SK-N-SH (cell line): ENCODE measurements around the gene ZNF182. TPM values are rescaled to one million over a fixed set of nuclear protein-coding genes. Genes with fewer than 3 reads are reported as not detected.

Experiments
- CTCF ChIA-PET: fragments of 300-600, 350-600 bp; formaldehyde crosslinking; extraction: SDS; loops from one replicate; lab custom pipeline; 2021; lab: Yijun Ruan, JAX
- POLR2A ChIA-PET: fragments of 350-600 bp; sonication (Branson Sonifier 250); formaldehyde crosslinking; extraction: SDS; loops from one replicate; lab custom pipeline; 2020; ENCODE audit warnings: antibody characterized with exemption, inconsistent platforms; lab: Yijun Ruan, JAX
- DNase-seq: peaks from one replicate; pipeline ENCODE4 v3.0.0; 2012
- H2AFZ ChIP-seq: fragments of 200-600 bp; sonication (generic); 2 replicates; pipeline ENCODE4 v1.8.1; 2016; ENCODE audit warnings: antibody characterized with exemption, mild to moderate bottlenecking, low read depth
- H3F3A ChIP-seq: fragments of 200-600 bp; sonication (generic); replicated peaks from 2 replicates; pipeline ENCODE3; 2016; ENCODE audit warnings: antibody characterized with exemption, mild to moderate bottlenecking; ENCODE audit not compliant: insufficient read depth
- H3K27ac ChIP-seq, 2 experiments: fragments of 200-500 bp in 1 of 2; fragments of 200-600 bp in 1 of 2; sonication (Bioruptor generic) in 1 of 2; sonication (generic), shearing (Covaris generic) in 1 of 2; 2 replicates each; pipeline versions ENCODE4 v1.5.1 to v1.6.1; 2014 to 2016; ENCODE audit warnings: low read depth in 2 of 2, inconsistent platforms in 1 of 2, low read length in 1 of 2, mild to moderate bottlenecking in 1 of 2, mixed read lengths in 1 of 2
- H3K27me3 ChIP-seq: fragments of 200-600 bp; sonication (generic), shearing (Covaris generic); 2 replicates; pipeline ENCODE4 v1.6.1; 2016; ENCODE audit warnings: mixed run types; ENCODE audit not compliant: insufficient read depth
- H3K36me3 ChIP-seq, 2 experiments: fragments of 200-500 bp in 1 of 2; fragments of 200-600 bp in 1 of 2; sonication (Bioruptor generic) in 1 of 2; sonication (generic) in 1 of 2; replicated peaks in 1 of 2; 2 replicates each; pipeline versions ENCODE3 to v1.5.1; 2014 to 2016; ENCODE audit warnings: low read length in 1 of 2, mild to moderate bottlenecking in 1 of 2; ENCODE audit not compliant: insufficient read depth in 2 of 2, control insufficient read depth in 1 of 2
- H3K4me1 ChIP-seq, 2 experiments: fragments of 200-500 bp in 1 of 2; fragments of 200-600 bp in 1 of 2; sonication (Bioruptor generic) in 1 of 2; sonication (generic), shearing (Covaris generic) in 1 of 2; 2 replicates each; pipeline versions ENCODE4 v1.5.1 to v1.6.1; 2014 to 2016; ENCODE audit warnings: low read depth in 1 of 2, low read length in 1 of 2, mixed run types in 1 of 2; ENCODE audit not compliant: insufficient read depth in 2 of 2, control insufficient read depth in 1 of 2
- H3K4me2 ChIP-seq: fragments of 200-600 bp; sonication (generic), shearing (Covaris generic); 2 replicates; pipeline ENCODE4 v1.6.1; 2017; ENCODE audit warnings: mixed run types
- H3K4me3 ChIP-seq, 2 experiments: fragments of 200-500 bp in 1 of 2; fragments of 200-600 bp in 1 of 2; sonication (Bioruptor generic) in 1 of 2; sonication (generic), shearing (Covaris generic) in 1 of 2; 2 replicates each; pipeline versions ENCODE4 v1.5.1 to v1.8.1; 2014 to 2016; ENCODE audit warnings: low read depth in 2 of 2, inconsistent platforms in 1 of 2, low read length in 1 of 2, mild to moderate bottlenecking in 1 of 2, mixed read lengths in 1 of 2, moderate library complexity in 1 of 2
- H3K79me2 ChIP-seq: fragments of 200-600 bp; sonication (generic); 2 replicates; pipeline ENCODE4 v1.8.1; 2017; ENCODE audit warnings: mild to moderate bottlenecking; ENCODE audit not compliant: insufficient read depth
- H3K9ac ChIP-seq: fragments of 200-600 bp; sonication (generic); 2 replicates; pipeline ENCODE4 v1.6.1; 2017; ENCODE audit warnings: mixed run types
- H3K9me2 ChIP-seq: fragments of 200-600 bp; sonication (generic); 2 replicates; pipeline ENCODE4 v1.6.1; 2017; ENCODE audit warnings: mixed run types
- H3K9me3 ChIP-seq: fragments of 200-600 bp; sonication (generic); 2 replicates; pipeline ENCODE4 v1.6.1; 2017; ENCODE audit warnings: mixed run types, mild to moderate bottlenecking, moderate library complexity
- H4K20me1 ChIP-seq: fragments of 200-600 bp; sonication (generic); 2 replicates; pipeline ENCODE4 v1.6.1; 2017; ENCODE audit warnings: mild to moderate bottlenecking, mixed run types; ENCODE audit not compliant: insufficient read depth
- CHD2 ChIP-seq: fragments of 150-350 bp; IDR thresholded peaks from 2 replicates; pipeline ENCODE4 v1.6.1; 2018; ENCODE audit warnings: low read length; ENCODE audit not compliant: partially characterized antibody
- CTCF ChIP-seq: fragments of 200-600 bp; sonication (generic); IDR thresholded peaks from 2 replicates; pipeline ENCODE4 v1.6.1; 2017; ENCODE audit warnings: antibody characterized with exemption, mild to moderate bottlenecking, moderate library complexity
- ELF1 ChIP-seq: IDR thresholded peaks from 2 replicates; pipeline ENCODE4 v1.4.0; 2012
- EP300 ChIP-seq, 2 experiments: IDR thresholded peaks; 2 replicates each; pipeline versions ENCODE4 v1.4.0 to v1.6.1; 2012; ENCODE audit warnings: borderline replicate concordance in 1 of 2, low read depth in 1 of 2, low read length in 1 of 2
- EZH2phosphoT487 ChIP-seq: fragments of 200-600 bp; sonication (generic); IDR thresholded peaks from 2 replicates; pipeline ENCODE4 v1.6.1; 2017; ENCODE audit warnings: low read depth, mixed run types, mild to moderate bottlenecking, antibody characterized with exemption, moderate library complexity, borderline replicate concordance
- GABPA ChIP-seq: IDR thresholded peaks from 2 replicates; pipeline ENCODE4 v1.4.0; 2012; ENCODE audit warnings: low read depth, mild to moderate bottlenecking
- JUND ChIP-seq: IDR thresholded peaks from 2 replicates; pipeline ENCODE4 v1.4.0; 2012
- MXI1 ChIP-seq: IDR thresholded peaks from 2 replicates; pipeline ENCODE4 v1.6.1; 2012; ENCODE audit warnings: mild to moderate bottlenecking, low read depth, low read length, improper control_type of control experiment
- POLR2AphosphoS5 ChIP-seq: IDR thresholded peaks from 2 replicates; pipeline ENCODE4 v1.6.1; 2012; ENCODE audit warnings: low read depth, low read length
- RCOR1 ChIP-seq: fragments of 150-350 bp; IDR thresholded peaks from 2 replicates; pipeline ENCODE4 v1.6.1; 2017; ENCODE audit warnings: antibody characterized with exemption, low read length
- REST ChIP-seq: IDR thresholded peaks from 2 replicates; pipeline ENCODE4 v1.6.1; 2012; ENCODE audit warnings: mild to moderate bottlenecking, low read depth, low read length, moderate library complexity
- RXRA ChIP-seq: IDR thresholded peaks from 2 replicates; pipeline ENCODE4 v1.4.0; 2012; ENCODE audit warnings: low read depth, mild to moderate bottlenecking, borderline replicate concordance
- SIN3A ChIP-seq: IDR thresholded peaks from 2 replicates; pipeline ENCODE4 v1.6.1; 2012; ENCODE audit warnings: low read depth, mild to moderate bottlenecking, low read length, moderate library complexity, borderline replicate concordance
- SMC3 ChIP-seq: IDR thresholded peaks from 2 replicates; pipeline ENCODE4 v1.6.1; 2012; ENCODE audit warnings: low read depth, low read length, improper control_type of control experiment
- TCF12 ChIP-seq: IDR thresholded peaks from 2 replicates; pipeline ENCODE4 v1.4.0; 2012
- TEAD4 ChIP-seq: IDR thresholded peaks from 2 replicates; pipeline ENCODE4 v1.4.0; 2012; ENCODE audit warnings: mild to moderate bottlenecking, borderline replicate concordance; ENCODE audit not compliant: insufficient read depth
- USF1 ChIP-seq: IDR thresholded peaks from 2 replicates; pipeline ENCODE4 v1.4.0; 2012; ENCODE audit warnings: low read depth, borderline replicate concordance
- USF2 ChIP-seq: fragments of 150-350 bp; IDR thresholded peaks from 2 replicates; pipeline ENCODE4 v1.6.1; 2017; ENCODE audit warnings: antibody characterized with exemption, low read length, low read depth, borderline replicate concordance
- YY1 ChIP-seq: IDR thresholded peaks from 2 replicates; pipeline ENCODE4 v1.4.0; 2012; ENCODE audit warnings: low read depth, mild to moderate bottlenecking
- WGBS: methylation state at CpG from one replicate; pipeline ENCODE4 v1.1.6; 2017; ENCODE audit warnings: low lambda C conversion rate; 5-methylcytosine and 5-hydroxymethylcytosine counted together
- polyA plus RNA-seq, 3 experiments: library from polyadenylated mRNA; depleted of rRNA; stranded (reverse); fragments of >200 nt; gene quantifications; 2 replicates each; pipeline ENCODE4 v1.2.3, GENCODE V29; 2012

Gene ZNF182
- polyA plus RNA-seq, 1 of the 3 experiments (the other 2 are of a cell fraction), result 2.1 TPM

- DNase-seq, result no peak
- ChIA-PET CTCF (no interaction called here), POLR2A (no interaction called here)
- Histone ChIP-seq H3K4me3 (no peak overlapping the region; a peak in 1 of 4 replicates), H3K4me2 (no peak overlapping the region)
- WGBS, result 86% methylated on average over 6 of the region's 6 CpGs
- no peak for TF ChIP-seq POLR2AphosphoS5
- TF ChIP-seq GABPA, result no peak
- no peak for TF ChIP-seq JUND
- TF ChIP-seq SMC3, result no peak
- no peak for TF ChIP-seq MXI1
- no peak for TF ChIP-seq TCF12
- no peak for TF ChIP-seq TEAD4
- TF ChIP-seq CHD2, result no peak
- TF ChIP-seq USF2, result no peak
- TF ChIP-seq RCOR1, result no peak
- no peak for TF ChIP-seq ELF1
- no peak for TF ChIP-seq YY1
- TF ChIP-seq EP300 (IDR thresholded peaks at IDR 0.05; ENCODE audit: borderline replicate concordance in 1 of 2, low read depth in 1 of 2, low read length in 1 of 2), result no peak
- no peak for TF ChIP-seq CTCF
- TF ChIP-seq RXRA, result no peak
- TF ChIP-seq, all 33 proteins: peak for 0
- H4K20me1 ChIP-seq, result no peaks in the 10 kb centered on the region
- H3F3A ChIP-seq, result peaks cover 4% of the 10 kb centered on the region
- no peaks in the 10 kb centered on the region for H3K79me2 ChIP-seq
- peaks cover 38 to 70% of the 10 kb centered on the region in 2 experiments for H3K36me3 ChIP-seq
- H2AFZ ChIP-seq, result no peak overlapping the region
- H3K4me1 ChIP-seq, result no peaks in the 10 kb centered on the region
- H3K27me3 ChIP-seq, result no peaks in the 10 kb centered on the region
- H3K27ac ChIP-seq, result no peak overlapping the region
- H3K9me3 ChIP-seq, result peaks cover 57% of the 10 kb centered on the region
- H3K9me2 ChIP-seq, result no peaks in the 10 kb centered on the region
- no peak overlapping the region for H3K9ac ChIP-seq
Observed at GRCh38 chrX:47976254-47977151, 27.3 kb downstream of the ZNF182 start.

- Histone ChIP-seq H3K79me2 (no peaks in the 10 kb centered on the region), H3F3A (peaks cover 9% of the 10 kb centered on the region), H3K4me2 (no peak overlapping the region), H4K20me1 (no peaks in the 10 kb centered on the region), H3K9me3 (peaks cover 35% of the 10 kb centered on the region), H3K9ac (no peak overlapping the region), H3K9me2 (no peaks in the 10 kb centered on the region), H2AFZ (no peak overlapping the region), H3K4me3 (no peak overlapping the region), H3K27me3 (no peaks in the 10 kb centered on the region), H3K36me3 (peaks cover 13 to 38% of the 10 kb centered on the region in 2 experiments), H3K27ac (no peak overlapping the region), H3K4me1 (no peaks in the 10 kb centered on the region)
- CTCF ChIA-PET, result no interaction called here
- DNase-seq, result no peak
- WGBS, result 54% methylated on average over 3 of the region's 3 CpGs
- POLR2A ChIA-PET, result no interaction called here
- no peak for TF ChIP-seq REST
- TF ChIP-seq USF1, result no peak
- no peak for TF ChIP-seq EZH2phosphoT487
- no peak for TF ChIP-seq SIN3A
- no peak for TF ChIP-seq USF2
Observed at GRCh38 chrX:47973235-47973634, 30.6 kb downstream of the ZNF182 start.
